Daoy (cell line): ENCODE data around the gene CCDC68. TPM values are rescaled to one million over a fixed set of nuclear protein-coding genes. Genes with fewer than 3 reads are reported as not detected.
A peak's percentile ranks its signal among the peaks of the same experiment; 100 is the strongest.

ENCODE experiments used
- DNase-seq: peaks from one replicate; pipeline ENCODE4 v3.0.0-alpha.2; 2015; ENCODE audit warnings: low read depth
- total RNA-seq: library from RNA; depleted of rRNA; stranded (reverse); fragments of >200 nt; shearing (Covaris generic); gene quantifications from 2 replicates; pipeline ENCODE4 v1.2.3, GENCODE V29; 2014

The CCDC68 gene
- total RNA-seq, 1 experiment from 2014 or later, result 3.5 TPM

- DNase-seq, result no peak
Measured at GRCh38 chr18:54919412-54919811, 39.8 kb downstream of the CCDC68 start.

DNA sequence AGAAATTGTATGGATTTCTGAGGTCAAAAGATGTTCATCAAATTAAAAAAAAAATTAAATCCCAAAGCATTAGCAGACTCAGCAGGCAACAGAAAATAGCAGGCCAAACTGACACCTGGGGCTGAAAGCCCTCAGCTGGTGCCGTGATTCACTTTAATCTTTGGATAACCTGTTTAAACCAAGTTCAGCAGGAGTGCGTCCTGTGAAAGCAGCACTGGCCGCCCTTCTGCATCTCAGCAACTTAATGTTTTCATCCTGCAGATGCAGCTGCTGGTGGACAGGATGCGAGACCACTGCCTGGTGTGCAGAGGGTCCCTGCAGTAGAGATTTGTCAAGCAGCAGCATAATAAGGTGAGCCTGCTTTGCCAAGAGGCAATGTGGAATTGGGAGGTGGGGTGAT is 41.2 kb downstream of the CCDC68 start:
- DNase-seq, result no peak

DNA sequence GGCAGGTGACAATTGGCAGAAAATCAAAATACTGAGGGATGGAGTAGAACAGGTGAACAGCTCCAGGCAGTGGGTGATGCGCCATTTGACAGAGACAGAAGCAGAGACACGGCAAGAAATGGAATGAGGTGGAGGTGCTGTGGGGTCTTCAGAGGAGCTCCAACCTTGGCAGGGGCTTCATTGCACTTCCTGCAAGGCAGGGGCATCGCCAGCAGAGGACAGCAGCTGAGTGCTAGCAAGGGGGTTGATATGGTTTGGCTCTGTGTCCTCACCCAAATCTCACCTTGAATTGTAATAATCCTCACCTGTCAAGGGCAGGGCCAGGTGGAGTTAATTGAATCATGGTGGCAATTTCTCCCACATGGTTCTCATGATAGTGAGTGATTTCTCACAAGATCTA is 42.8 kb downstream of the CCDC68 start:
- no peak for DNase-seq

GRCh38 chr18:54914816-54915215 is 44.4 kb downstream of the CCDC68 start:
- no peak for DNase-seq

DNA sequence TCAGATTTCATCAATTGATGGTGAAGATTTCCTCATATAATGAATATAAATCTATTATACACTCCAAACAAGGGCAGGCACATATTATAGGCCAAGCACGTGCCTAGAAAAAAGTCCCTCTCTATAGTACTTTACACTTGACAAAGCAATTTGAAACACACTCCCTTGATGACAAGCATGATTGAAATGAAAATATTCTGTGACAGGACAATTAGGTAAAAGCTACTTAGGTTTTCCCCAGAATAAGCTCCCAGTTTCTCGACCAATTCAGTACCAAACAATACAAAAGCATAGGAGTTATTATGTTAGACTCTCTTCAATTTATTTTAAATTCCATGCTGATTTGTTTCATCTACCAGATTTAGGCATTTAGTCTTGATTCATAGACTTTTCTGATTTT is 47.7 kb downstream of the CCDC68 start:
- no peak for DNase-seq

DNA sequence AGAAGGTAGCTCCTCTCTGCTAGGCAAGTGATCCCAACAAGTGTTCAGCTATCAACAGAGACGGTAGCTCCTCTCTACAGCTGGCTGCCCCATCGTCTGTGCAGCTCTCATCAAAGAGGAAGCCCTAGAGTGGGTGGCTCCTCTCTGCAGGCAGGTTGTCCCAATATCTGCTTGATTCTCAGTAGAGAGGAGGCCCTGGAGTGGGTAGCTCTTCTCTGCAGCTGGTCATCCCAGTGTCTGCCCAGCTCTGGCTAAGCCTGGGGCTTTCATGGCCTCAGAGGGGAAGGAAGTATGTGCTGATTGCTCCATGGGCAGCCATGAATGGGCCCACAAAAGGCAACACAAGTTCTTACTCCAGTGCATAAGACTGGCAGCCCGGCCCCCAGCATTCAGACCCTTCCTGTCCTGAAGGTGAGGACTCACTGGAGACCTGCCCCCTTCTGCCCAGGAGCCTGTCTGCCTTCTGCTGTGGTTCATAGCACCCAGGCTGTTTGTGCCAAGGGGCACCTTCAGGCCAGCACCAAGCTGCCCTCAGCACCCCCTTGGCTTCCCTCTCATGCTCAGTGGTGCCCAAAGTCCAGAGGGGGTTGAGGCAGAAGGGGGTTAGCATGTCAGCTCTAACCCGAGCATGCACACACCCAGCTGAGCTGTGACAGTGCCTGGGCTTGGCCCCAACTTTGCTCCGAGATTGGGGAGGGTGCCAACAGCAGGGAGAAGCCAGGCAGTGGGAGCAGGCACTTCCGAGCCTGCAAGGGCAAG is 48.9 kb downstream of the CCDC68 start:
- no peak for DNase-seq

DNA sequence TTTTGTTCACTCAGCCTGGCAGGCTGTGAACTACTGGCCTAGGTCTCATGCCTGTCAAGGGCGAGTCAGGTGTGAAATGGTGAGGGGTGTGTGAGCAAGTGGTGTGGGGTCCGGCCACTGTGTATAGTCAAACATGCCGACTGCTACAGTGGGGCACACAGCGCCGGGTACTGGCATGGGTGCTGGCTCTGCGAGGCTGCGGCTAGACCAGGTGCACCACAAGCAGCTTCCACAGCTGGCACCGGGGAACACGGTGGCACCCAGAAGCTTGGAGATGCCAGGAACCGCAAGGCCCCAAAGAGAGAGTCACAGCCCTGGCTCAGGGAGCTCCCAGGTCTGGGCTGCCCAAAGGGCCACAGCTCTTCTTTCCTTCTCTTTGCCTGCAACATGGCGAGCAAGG is 49.7 kb downstream of the CCDC68 start:
- DNase-seq, result no peak

- no peak for DNase-seq
Measured at GRCh38 chr18:54906331-54907185, 52.7 kb downstream of the CCDC68 start.

GRCh38 chr18:54905629-54906028 is 53.6 kb downstream of the CCDC68 start:
- DNase-seq, result no peak

- DNase-seq, result no peak
Measured at GRCh38 chr18:54904581-54904980, 54.7 kb downstream of the CCDC68 start.

GRCh38 chr18:54900290-54900689 is 59.0 kb downstream of the CCDC68 start:
- DNase-seq, result no peak

GRCh38 chr18:54899500-54899899 is 59.8 kb downstream of the CCDC68 start:
- DNase-seq, result no peak

- no peak for DNase-seq
Measured at GRCh38 chr18:54888933-54889332, 70.3 kb downstream of the CCDC68 start.

DNA sequence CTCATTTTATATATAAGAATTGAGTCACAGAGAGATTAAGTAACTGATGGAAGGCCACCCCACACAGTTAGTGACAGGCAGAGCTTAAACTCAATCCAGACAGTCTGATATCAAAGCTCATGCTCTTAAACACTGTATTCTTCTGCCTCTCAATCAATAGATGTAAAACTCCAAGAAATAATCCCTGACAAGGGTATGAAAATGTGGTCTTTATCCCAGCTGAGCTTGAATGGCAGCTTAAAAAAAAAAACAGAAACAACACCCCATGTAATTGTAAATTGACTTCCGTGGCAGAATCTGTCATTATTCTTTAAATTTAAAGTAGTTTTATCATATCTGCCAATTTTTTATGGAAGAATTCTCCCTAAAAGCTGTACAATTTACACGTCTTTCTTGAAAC is 70.9 kb downstream of the CCDC68 start:
- DNase-seq, result no peak

- no peak for DNase-seq
Measured at GRCh38 chr18:54883816-54884604, 75.3 kb downstream of the CCDC68 start.

DNA sequence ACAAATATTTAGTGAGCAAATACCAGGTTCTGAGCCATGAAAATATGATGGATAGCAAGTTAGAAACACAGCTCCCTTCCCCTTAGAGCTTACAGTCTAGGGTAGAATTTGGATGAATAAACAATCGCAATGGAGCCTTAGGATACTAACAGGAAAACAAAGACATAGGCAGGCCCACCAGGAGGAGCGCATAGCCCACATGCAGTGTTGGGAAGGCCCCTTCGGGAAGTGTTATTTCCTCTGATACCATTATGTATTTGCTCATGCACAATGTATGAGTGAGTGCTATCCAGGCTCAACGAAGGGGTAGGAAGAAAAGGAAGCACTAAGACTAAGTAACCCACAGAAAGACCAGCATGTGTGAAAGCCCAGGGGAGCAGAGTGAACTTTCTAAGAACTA is 76.9 kb downstream of the CCDC68 start:
- DNase-seq, result no peak

DNA sequence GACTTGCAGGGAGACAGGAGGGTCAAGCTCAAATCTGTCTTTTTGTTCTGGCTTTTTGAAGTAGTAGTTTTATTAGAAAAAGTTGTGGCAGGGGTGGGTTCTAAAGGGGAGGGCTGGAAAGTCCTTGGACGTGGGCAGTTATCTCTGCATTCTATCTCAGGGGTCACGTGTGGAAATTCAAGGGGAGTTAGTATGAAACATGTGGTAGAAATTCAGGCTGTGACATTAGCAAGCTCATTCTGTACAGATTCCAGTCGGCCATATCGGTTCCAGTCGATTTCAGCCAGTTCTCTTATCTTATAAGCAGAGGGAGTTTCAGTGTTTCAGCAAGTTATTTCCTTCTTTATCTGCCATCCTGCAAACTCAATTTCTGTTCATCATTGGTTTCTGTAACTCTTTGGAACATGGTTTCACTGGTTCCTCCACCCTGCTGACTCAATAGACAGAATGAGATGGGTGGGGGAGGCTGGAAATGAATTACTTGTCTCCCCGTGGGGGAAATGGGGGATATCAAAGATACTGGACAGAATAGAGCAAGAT is 78.0 kb downstream of the CCDC68 start:
- no peak for DNase-seq

GRCh38 chr18:54880395-54881105 is 78.7 kb downstream of the CCDC68 start:
- DNase-seq, result peak; percentile 60

DNA sequence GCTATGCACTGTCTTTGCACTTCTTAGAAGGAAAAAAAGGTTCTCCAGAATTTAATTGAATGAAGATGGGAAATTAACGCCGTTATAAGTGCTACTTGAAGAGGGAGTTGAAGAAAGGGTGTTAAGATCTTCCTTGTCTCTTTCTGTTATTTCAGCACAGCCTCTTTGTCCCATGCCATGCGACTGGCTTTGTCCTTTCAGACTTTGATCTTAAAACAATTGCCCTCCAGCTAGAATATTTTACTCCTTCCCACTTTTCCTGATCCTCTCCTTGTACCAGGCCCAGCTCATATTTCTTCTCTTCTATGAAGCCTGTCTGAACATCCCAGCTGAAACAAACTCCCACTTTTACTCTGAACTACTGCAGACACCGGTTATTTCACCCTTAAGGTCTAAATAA is 79.6 kb downstream of the CCDC68 start:
- DNase-seq, result no peak

DNA sequence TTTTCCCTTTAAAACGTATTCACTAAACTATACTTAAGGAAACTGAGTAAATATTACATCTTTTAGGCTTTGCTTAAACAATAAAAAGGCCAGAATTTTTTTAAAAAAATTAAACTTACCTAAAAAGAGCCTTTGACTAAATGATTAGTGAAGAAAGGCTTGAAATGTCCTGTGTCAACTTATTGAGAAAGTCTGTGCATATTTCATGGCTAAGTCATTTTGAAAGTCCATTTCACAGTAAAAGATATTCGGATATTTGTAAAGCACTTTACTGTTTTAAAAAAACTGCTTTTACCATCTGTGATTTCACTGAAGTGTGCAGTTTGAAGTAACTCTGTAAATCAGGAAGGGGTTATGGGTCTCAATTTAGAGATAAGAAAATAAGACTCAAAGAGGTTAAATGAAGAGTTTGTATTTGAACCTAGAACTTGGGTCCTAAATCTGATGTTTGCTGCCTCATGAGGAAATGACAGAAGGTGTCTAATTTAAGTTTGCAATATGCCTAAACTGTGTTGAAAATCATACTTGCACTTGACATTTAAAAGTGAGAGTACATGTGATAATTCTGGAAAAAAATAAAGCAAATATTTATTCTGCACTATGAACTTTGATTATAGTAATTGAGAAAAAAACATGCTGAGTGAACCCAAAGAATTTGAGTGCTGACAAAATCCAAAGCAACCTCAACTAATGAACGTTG is 80.5 kb downstream of the CCDC68 start:
- no peak for DNase-seq

DNA sequence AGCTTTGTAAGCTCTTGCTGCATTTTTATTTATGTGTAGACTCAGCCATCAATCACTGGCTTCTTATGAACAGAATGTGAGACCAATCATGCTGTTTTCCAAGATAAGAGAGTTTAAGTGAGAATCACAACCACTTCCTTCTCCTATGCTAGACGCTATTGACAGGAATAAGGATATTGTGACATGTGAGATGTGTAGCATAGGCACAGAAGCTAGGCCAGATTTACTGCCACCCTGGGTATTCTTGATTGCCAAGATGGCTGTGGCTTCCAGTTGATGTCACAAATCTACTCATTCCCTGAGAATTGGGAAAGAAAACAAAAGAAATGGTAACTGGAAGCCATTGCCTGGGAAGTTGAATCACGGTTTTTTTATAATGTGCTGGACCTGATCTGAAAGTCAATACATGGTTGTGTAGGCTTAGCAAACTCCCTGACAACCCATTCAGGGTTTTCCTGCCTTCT is 81.1 kb downstream of the CCDC68 start:
- DNase-seq, result no peak
